B cell (primary cell): ENCODE results near the gene CACNA2D4. TPM values are rescaled to one million over a fixed set of nuclear protein-coding genes. Genes with fewer than 3 reads are reported as not detected.

Experiments used
- ATAC-seq: fragments of 200-7000 bp; cut with Tn5 transposase; one replicate; pipeline ENCODE4 v1.10.0; 2021; ENCODE audit warnings: low read depth, mild to moderate bottlenecking, moderate number of reproducible peaks, moderate library complexity
- CTCF ChIA-PET: fragments of 350-600 bp; sonication (Branson Sonifier 250); formaldehyde crosslinking; loops from one replicate; lab custom pipeline; 2021; ENCODE audit warnings: antibody characterized with exemption, inconsistent platforms; lab: Charles Lee
- POLR2A ChIA-PET: fragments of 350-600 bp; sonication (Branson Sonifier 250); formaldehyde crosslinking; loops from one replicate; lab custom pipeline; 2021; ENCODE audit warnings: antibody characterized with exemption; lab: Charles Lee
- DNase-seq: peaks from one replicate; pipeline ENCODE4 v3.0.0; 2013
- H2AFZ ChIP-seq: 2 replicates; pipeline ENCODE4 v1.6.1; 2012; ENCODE audit warnings: mild to moderate bottlenecking, low read depth, low read length; ENCODE audit not compliant: insufficient read depth, poor library complexity, severe bottlenecking
- H3K27ac ChIP-seq, 2 donors: 1 replicate in 1 of 2; 2 replicates in 1 of 2; pipeline ENCODE4 v1.5.1; 2012 to 2013; ENCODE audit warnings: low read length in 2 of 2, mild to moderate bottlenecking in 2 of 2, moderate library complexity in 1 of 2
- H3K27me3 ChIP-seq, 4 experiments: fragments of 200-600 bp in 1 of 4; sonication (generic) in 1 of 4; replicated peaks in 1 of 4; 1 replicate in 2 of 4; 2 replicates in 2 of 4; pipeline versions ENCODE4 v1.6.1 to v1.7.0; 2013 to 2016; ENCODE audit warnings: low read length in 3 of 4, mild to moderate bottlenecking in 2 of 4, mixed read lengths in 1 of 4, moderate library complexity in 1 of 4; ENCODE audit not compliant: insufficient read depth in 4 of 4, control insufficient read depth in 3 of 4; ENCODE audit errors: control extremely low read depth in 1 of 4
- H3K36me3 ChIP-seq, 2 experiments: replicated peaks in 1 of 2; 1 replicate in 1 of 2; 2 replicates in 1 of 2; pipeline versions ENCODE4 v1.6.1 to v1.7.1; 2013; ENCODE audit warnings: low read length in 1 of 2; ENCODE audit not compliant: insufficient read depth in 2 of 2, control insufficient read depth in 1 of 2; ENCODE audit errors: control extremely low read depth in 1 of 2, extremely low read depth in 1 of 2
- H3K4me1 ChIP-seq, 2 donors: fragments of 200-600 bp in 1 of 2; sonication (generic) in 1 of 2; 1 replicate in 1 of 2; 2 replicates in 1 of 2; pipeline versions ENCODE4 v1.5.1 to v1.6.1; 2013 to 2017; ENCODE audit warnings: low read length in 2 of 2; ENCODE audit not compliant: control insufficient read depth in 2 of 2, insufficient read depth in 2 of 2
- H3K4me2 ChIP-seq: replicated peaks from 2 replicates; pipeline ENCODE3; 2012; ENCODE audit warnings: mild to moderate bottlenecking, low read depth, low read length; ENCODE audit not compliant: poor library complexity, severe bottlenecking
- H3K4me3 ChIP-seq, 5 experiments: fragments of 200-600 bp in 1 of 5; sonication (generic) in 1 of 5; 1 replicate in 3 of 5; 2 replicates in 2 of 5; pipeline versions ENCODE4 v1.5.1 to v1.7.0; 2011 to 2016; ENCODE audit warnings: low read length in 4 of 5, mild to moderate bottlenecking in 4 of 5, low read depth in 2 of 5, control low read depth in 1 of 5, moderate library complexity in 1 of 5; ENCODE audit not compliant: insufficient read depth in 1 of 5; ENCODE audit errors: control extremely low read depth in 1 of 5, extremely low read depth in 1 of 5
- H3K79me2 ChIP-seq: fragments of 200-600 bp; sonication (generic); one replicate; pipeline ENCODE4 v1.6.0; 2016; ENCODE audit warnings: low read length; ENCODE audit not compliant: control insufficient read depth, insufficient read depth
- H3K9ac ChIP-seq: fragments of 200-600 bp; sonication (generic); 2 replicates; pipeline ENCODE4 v1.6.1; 2017; ENCODE audit warnings: mild to moderate bottlenecking, low read length, moderate library complexity
- H3K9me3 ChIP-seq, 3 donors: one replicate each; pipeline versions ENCODE4 v1.6.1 to v1.7.1; 2013; ENCODE audit warnings: low read length in 2 of 3; ENCODE audit not compliant: control insufficient read depth in 2 of 3, insufficient read depth in 1 of 3; ENCODE audit errors: control extremely low read depth in 1 of 3
- H4K20me1 ChIP-seq: 2 replicates; pipeline ENCODE4 v1.6.0; 2012; ENCODE audit warnings: mild to moderate bottlenecking, low read length; ENCODE audit not compliant: insufficient read depth, control insufficient read depth, poor library complexity, severe bottlenecking
- H3K27ac Mint-ChIP-seq: one replicate; pipeline ENCODE4 v1.8.0; 2021; ENCODE audit warnings: mixed read lengths
- H3K27me3 Mint-ChIP-seq: one replicate; pipeline ENCODE4 v1.8.0; 2021; ENCODE audit warnings: mixed read lengths
- H3K4me1 Mint-ChIP-seq: one replicate; pipeline ENCODE4 v1.8.0; 2021; ENCODE audit warnings: mixed read lengths
- H3K4me3 Mint-ChIP-seq: one replicate; pipeline ENCODE4 v1.8.0; 2021; ENCODE audit warnings: mixed read lengths
- H3K9me3 Mint-ChIP-seq: one replicate; pipeline ENCODE4 v1.8.0; 2022; ENCODE audit warnings: mixed read lengths; ENCODE audit not compliant: insufficient read depth
- EZH2 ChIP-seq: IDR thresholded peaks from 2 replicates; pipeline ENCODE4 v1.6.1; 2012; ENCODE audit warnings: borderline replicate concordance, low read depth, mild to moderate bottlenecking, moderate library complexity, low read length; ENCODE audit not compliant: insufficient read depth, poor library complexity, severe bottlenecking
- WGBS: methylation state at CpG from one replicate; pipeline ENCODE4 v1.1.5; 2013; ENCODE audit warnings: missing lambda C conversion rate; ENCODE audit not compliant: insufficient coverage; 5-methylcytosine and 5-hydroxymethylcytosine counted together
- intact Hi-C: fragments of 100-400 bp; cut with micrococcal nuclease; formaldehyde crosslinking; loops from one replicate; pipeline ENCODE4 v1.10.0; 2022
- polyA plus RNA-seq: library from polyadenylated mRNA; depleted of rRNA; stranded (reverse); fragments of >200 nt; gene quantifications from 2 replicates; pipeline ENCODE4 v1.2.3, GENCODE V29; 2012
- total RNA-seq, 2 donors: library from RNA; stranded (reverse); fragments of 120-200 nt in 1 of 2; gene quantifications; 1 replicate in 1 of 2; 2 replicates in 1 of 2; pipeline versions ENCODE4 v1.2.3 to v1.2.4, GENCODE V29; 2013 to 2022
- TF ChIP-seq, protein P1 (sequence below): fragments of 200-600 bp; IDR thresholded peaks from one replicate; pipeline ENCODE4 v1.8.0; 2022; ENCODE audit warnings: antibody characterized with exemption, mild to moderate bottlenecking

CACNA2D4 gene
- total and polyA plus RNA-seq, 2 donors (not counting 1 experiment from before 2014, with no cell fraction given) = 6.0 to 7.4 TPM

DNA sequence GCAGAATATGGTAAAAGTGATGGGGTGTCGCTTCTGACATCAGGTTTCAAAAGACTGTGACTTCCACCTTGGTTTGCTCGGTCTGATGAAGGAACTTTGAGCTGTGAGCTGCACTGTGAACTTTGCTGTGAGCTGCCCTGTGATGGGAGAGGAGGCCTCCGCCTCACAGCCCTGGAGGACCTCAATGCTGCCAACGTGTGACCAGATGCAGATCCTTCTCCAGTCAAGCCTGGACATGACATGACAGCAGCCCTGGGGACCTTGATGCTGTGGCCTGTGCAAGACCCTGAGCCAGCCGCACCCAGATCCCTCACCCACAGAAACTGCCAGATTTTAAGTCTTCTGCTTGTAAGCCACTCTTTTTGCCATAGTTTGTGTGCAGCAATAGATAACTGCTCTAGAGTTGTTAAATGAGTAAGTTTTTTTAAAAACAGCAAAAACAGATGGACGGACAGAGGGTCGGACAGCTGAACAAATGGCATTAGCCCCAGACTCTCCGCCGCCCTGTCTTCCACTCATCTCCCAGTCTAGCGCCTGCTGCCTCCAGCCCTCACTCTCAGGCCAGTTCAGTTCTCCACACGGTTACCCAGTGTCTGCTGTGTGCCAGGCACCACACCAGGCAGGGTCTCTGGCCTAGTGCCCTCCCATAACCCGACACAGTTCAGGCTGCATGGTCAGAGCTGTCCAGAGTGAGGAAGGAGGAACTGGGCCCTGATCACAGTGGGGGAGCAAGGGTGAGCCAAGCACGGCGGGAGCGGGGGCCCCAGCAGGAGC is 111.2 kb downstream of the CACNA2D4 start:
- Histone ChIP-seq H3K27me3 (no peaks in the 10 kb centered on the region), H3K4me3 (no peak overlapping the region), H3K9ac (no peak overlapping the region), H3K9me3 (peaks cover 0 to 11% (median 0%) of the 10 kb centered on the region in 3 donors), H3K36me3 (no peaks in the 10 kb centered on the region), H3K4me1 (peaks cover 0 to 8% of the 10 kb centered on the region in 2 donors), H4K20me1 (no peaks in the 10 kb centered on the region), H3K4me2 (no peak overlapping the region), H2AFZ (no peak overlapping the region), H3K27ac (no peak overlapping the region), H3K79me2 (no peaks in the 10 kb centered on the region)
- no peaks in the 10 kb centered on the region for H3K27me3 Mint-ChIP-seq
- peaks cover 7% of the 10 kb centered on the region for H3K4me1 Mint-ChIP-seq
- no peak overlapping the region for H3K4me3 Mint-ChIP-seq
- WGBS = 97% methylated on average over 14 of the region's 15 CpGs
- no peak overlapping the region for H3K27ac Mint-ChIP-seq
- TF ChIP-seq EZH2 = no peak
- TF ChIP-seq, protein P1, sequence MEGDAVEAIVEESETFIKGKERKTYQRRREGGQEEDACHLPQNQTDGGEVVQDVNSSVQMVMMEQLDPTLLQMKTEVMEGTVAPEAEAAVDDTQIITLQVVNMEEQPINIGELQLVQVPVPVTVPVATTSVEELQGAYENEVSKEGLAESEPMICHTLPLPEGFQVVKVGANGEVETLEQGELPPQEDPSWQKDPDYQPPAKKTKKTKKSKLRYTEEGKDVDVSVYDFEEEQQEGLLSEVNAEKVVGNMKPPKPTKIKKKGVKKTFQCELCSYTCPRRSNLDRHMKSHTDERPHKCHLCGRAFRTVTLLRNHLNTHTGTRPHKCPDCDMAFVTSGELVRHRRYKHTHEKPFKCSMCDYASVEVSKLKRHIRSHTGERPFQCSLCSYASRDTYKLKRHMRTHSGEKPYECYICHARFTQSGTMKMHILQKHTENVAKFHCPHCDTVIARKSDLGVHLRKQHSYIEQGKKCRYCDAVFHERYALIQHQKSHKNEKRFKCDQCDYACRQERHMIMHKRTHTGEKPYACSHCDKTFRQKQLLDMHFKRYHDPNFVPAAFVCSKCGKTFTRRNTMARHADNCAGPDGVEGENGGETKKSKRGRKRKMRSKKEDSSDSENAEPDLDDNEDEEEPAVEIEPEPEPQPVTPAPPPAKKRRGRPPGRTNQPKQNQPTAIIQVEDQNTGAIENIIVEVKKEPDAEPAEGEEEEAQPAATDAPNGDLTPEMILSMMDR = no peak
- DNase-seq = no peak
- ChIA-PET CTCF (interaction anchor here (1.8 to 2.0 kb wide), 2 partner anchors 15 to 133 kb away, joined by 3 to 6 read pairs; no protein-coding TSS in a partner anchor), POLR2A (interaction anchor here (1.4 kb wide), 1 partner anchor 9 kb away, joined by 3 read pairs; no protein-coding TSS in a partner anchor)
- intact Hi-C loops = loop anchor here (10.0 kb wide), 1 partner anchor 1422 kb away; the partner anchor contains the start of gene KDM5A
- H3K9me3 Mint-ChIP-seq = peaks cover 2% of the 10 kb centered on the region
- ATAC-seq = no peak
